ENCODE data around the gene ATF6.

DNA sequence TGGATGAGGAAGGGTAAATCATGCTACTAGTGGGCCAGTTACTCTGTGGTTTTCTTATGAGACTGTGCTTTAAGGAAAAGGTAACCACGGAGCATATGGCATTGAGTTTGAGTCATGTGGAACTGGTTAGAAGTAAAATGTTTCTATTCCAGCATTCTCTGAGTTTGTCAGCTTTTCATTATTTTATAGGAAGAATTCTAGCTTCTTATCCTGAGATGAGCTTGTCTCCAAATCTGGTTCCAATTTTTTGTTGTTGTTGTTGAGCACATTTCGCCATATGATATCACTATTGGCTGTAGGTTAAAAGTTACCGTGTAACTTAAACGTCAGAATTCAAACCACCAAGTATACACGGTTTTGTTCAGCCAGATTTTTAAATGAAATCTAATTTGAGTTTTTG is 69.9 kb downstream of the ATF6 start:
- TF ChIP-seq, protein P1, sequence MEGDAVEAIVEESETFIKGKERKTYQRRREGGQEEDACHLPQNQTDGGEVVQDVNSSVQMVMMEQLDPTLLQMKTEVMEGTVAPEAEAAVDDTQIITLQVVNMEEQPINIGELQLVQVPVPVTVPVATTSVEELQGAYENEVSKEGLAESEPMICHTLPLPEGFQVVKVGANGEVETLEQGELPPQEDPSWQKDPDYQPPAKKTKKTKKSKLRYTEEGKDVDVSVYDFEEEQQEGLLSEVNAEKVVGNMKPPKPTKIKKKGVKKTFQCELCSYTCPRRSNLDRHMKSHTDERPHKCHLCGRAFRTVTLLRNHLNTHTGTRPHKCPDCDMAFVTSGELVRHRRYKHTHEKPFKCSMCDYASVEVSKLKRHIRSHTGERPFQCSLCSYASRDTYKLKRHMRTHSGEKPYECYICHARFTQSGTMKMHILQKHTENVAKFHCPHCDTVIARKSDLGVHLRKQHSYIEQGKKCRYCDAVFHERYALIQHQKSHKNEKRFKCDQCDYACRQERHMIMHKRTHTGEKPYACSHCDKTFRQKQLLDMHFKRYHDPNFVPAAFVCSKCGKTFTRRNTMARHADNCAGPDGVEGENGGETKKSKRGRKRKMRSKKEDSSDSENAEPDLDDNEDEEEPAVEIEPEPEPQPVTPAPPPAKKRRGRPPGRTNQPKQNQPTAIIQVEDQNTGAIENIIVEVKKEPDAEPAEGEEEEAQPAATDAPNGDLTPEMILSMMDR (conservative IDR thresholded peaks at IDR 0.05; ENCODE audit: low read length), result no peak
- no peak for TF ChIP-seq EZH2phosphoT487 (IDR thresholded peaks at IDR 0.05; ENCODE audit: borderline replicate concordance, low read depth, low read length)
